NCI-H128 (cell line): ENCODE data around the gene GPT2.
"Not testable (repeated sequence)": the region's sequence is repeated elsewhere in the genome, so short reads cannot be mapped to it uniquely, and the experiment has no call there.

ENCODE experiments used
- DNase-seq: peaks from one replicate; lab custom pipeline; 2025; ENCODE audit not compliant: unreplicated experiment; lab: John Stamatoyannopoulos, UW

Gene GPT2

GRCh38 chr16:46862555-46863447 lies 21.4 kb upstream of the GPT2 start:
- DNase-seq = no peak

- no peak for DNase-seq
These were observed 17.9 kb upstream of the GPT2 start for GRCh38 chr16:46866286-46866685.

- not testable (repeated sequence) for DNase-seq
These were observed 16.7 kb upstream of the GPT2 start for GRCh38 chr16:46867486-46867885.

GRCh38 chr16:46868891-46869290 lies 15.3 kb upstream of the GPT2 start:
- DNase-seq = not testable (repeated sequence)

GRCh38 chr16:46871597-46871996 lies 12.6 kb upstream of the GPT2 start:
- no peak for DNase-seq

- DNase-seq = no peak
These were observed 11.0 kb upstream of the GPT2 start for GRCh38 chr16:46873201-46873600.

- no peak for DNase-seq
These were observed 8.9 kb upstream of the GPT2 start for GRCh38 chr16:46875243-46875642.

GRCh38 chr16:46882304-46882939 lies 1.7 kb upstream of the GPT2 start:
- DNase-seq = no peak

GRCh38 chr16:46882940-46883307 lies 1.2 kb upstream of the GPT2 start:
- DNase-seq = no peak

- no peak for DNase-seq
These were observed 841 bp upstream of the GPT2 start for GRCh38 chr16:46883353-46883689.

- peak; percentile 0 for DNase-seq
These were observed 541 bp downstream of the GPT2 start for GRCh38 chr16:46884513-46885293.

GRCh38 chr16:46885960-46886763 lies 2.0 kb downstream of the GPT2 start:
- no peak for DNase-seq

GRCh38 chr16:46886764-46887523 lies 2.8 kb downstream of the GPT2 start:
- no peak for DNase-seq

GRCh38 chr16:46887524-46887854 lies 3.3 kb downstream of the GPT2 start:
- no peak for DNase-seq

- DNase-seq = no peak
These were observed 5.2 kb downstream of the GPT2 start for GRCh38 chr16:46889245-46889941.

- DNase-seq = no peak
These were observed 5.8 kb downstream of the GPT2 start for GRCh38 chr16:46889942-46890300.

- DNase-seq = no peak
These were observed 7.7 kb downstream of the GPT2 start for GRCh38 chr16:46891910-46892309.

- DNase-seq = no peak
These were observed 10.0 kb downstream of the GPT2 start for GRCh38 chr16:46894036-46894672.
